GM23338 (cell line): ENCODE data around the gene RNF168. TPM values are rescaled to one million over a fixed set of nuclear protein-coding genes. Genes with fewer than 3 reads are reported as not detected.

Experiments
- ATAC-seq: fragments of 200-7000 bp; cut with Tn5 transposase; 3 replicates; pipeline ENCODE4 v1.9.1; 2020
- DNase-seq: peaks from one replicate; pipeline ENCODE4 v3.0.0-alpha.2; 2015; ENCODE audit warnings: low spot score
- H2AFZ ChIP-seq: fragments of 200-600 bp; sonication (generic); 2 replicates; pipeline ENCODE4 v1.8.0; 2016; ENCODE audit warnings: antibody characterized with exemption, mild to moderate bottlenecking, moderate library complexity
- H3F3A ChIP-seq: fragments of 200-600 bp; sonication (generic); replicated peaks from 2 replicates; pipeline ENCODE4 v1.8.0; 2017; ENCODE audit warnings: antibody characterized with exemption, mixed run types, low read depth
- H3K27ac ChIP-seq: fragments of 200-600 bp; sonication (generic); 2 replicates; pipeline ENCODE4 v1.6.1; 2016; ENCODE audit warnings: low read depth
- H3K27me3 ChIP-seq: fragments of 200-600 bp; sonication (generic); 2 replicates; pipeline ENCODE4 v1.8.0; 2016; ENCODE audit warnings: mild to moderate bottlenecking, mixed run types, moderate library complexity; ENCODE audit not compliant: insufficient read depth
- H3K36me3 ChIP-seq: fragments of 200-600 bp; sonication (generic); 2 replicates; pipeline ENCODE4 v1.8.0; 2016; ENCODE audit warnings: mild to moderate bottlenecking; ENCODE audit not compliant: insufficient read depth
- H3K4me1 ChIP-seq: fragments of 200-600 bp; sonication (generic); 2 replicates; pipeline ENCODE4 v1.8.0; 2016; ENCODE audit warnings: mild to moderate bottlenecking, moderate library complexity; ENCODE audit not compliant: insufficient read depth
- H3K4me2 ChIP-seq: fragments of 200-600 bp; sonication (generic); 2 replicates; pipeline ENCODE4 v1.7.1; 2017; ENCODE audit warnings: mixed run types
- H3K4me3 ChIP-seq: fragments of 200-600 bp; sonication (generic); 2 replicates; pipeline ENCODE4 v1.6.1; 2016; ENCODE audit warnings: mixed run types
- H3K79me2 ChIP-seq: fragments of 200-600 bp; sonication (generic); replicated peaks from 2 replicates; pipeline ENCODE4 v1.8.0; 2017; ENCODE audit warnings: mild to moderate bottlenecking; ENCODE audit not compliant: insufficient read depth
- H3K9me2 ChIP-seq: fragments of 200-600 bp; sonication (generic); 2 replicates; pipeline ENCODE4 v1.8.0; 2017; ENCODE audit not compliant: insufficient read depth
- H4K20me1 ChIP-seq: fragments of 200-600 bp; sonication (generic); replicated peaks from 2 replicates; pipeline ENCODE4 v1.8.0; 2017; ENCODE audit warnings: mild to moderate bottlenecking; ENCODE audit not compliant: insufficient read depth
- H3K27ac Mint-ChIP-seq: 2 replicates; pipeline ENCODE4 v1.8.0; 2020; ENCODE audit warnings: inconsistent platforms, mild to moderate bottlenecking, moderate library complexity, mixed read lengths
- H3K27me3 Mint-ChIP-seq: 3 replicates; pipeline ENCODE4 v1.8.0; 2022; ENCODE audit warnings: low read depth, mild to moderate bottlenecking, moderate library complexity, mixed read lengths, inconsistent platforms; ENCODE audit not compliant: insufficient read depth, poor library complexity
- H3K36me3 Mint-ChIP-seq: 3 replicates; pipeline ENCODE4 v1.8.0; 2021; ENCODE audit warnings: low read depth, mild to moderate bottlenecking, inconsistent platforms, moderate library complexity, mixed read lengths
- H3K4me1 Mint-ChIP-seq: 3 replicates; pipeline ENCODE4 v1.8.0; 2020; ENCODE audit warnings: mild to moderate bottlenecking, inconsistent platforms, mixed read lengths
- H3K4me3 Mint-ChIP-seq: 3 replicates; pipeline ENCODE4 v1.8.0; 2021; ENCODE audit warnings: moderate library complexity, mild to moderate bottlenecking, inconsistent platforms, mixed read lengths
- H3K9me3 Mint-ChIP-seq: 3 replicates; pipeline ENCODE4 v1.8.0; 2020; ENCODE audit warnings: moderate library complexity, mild to moderate bottlenecking, inconsistent platforms, mixed read lengths
- CREB1 ChIP-seq: fragments of 250-450 bp; sonication (Bioruptor Pico); IDR thresholded peaks from 2 replicates; pipeline ENCODE4 v1.5.0; 2020; ENCODE audit warnings: low read depth, mild to moderate bottlenecking, moderate library complexity
- CTCF ChIP-seq, 2 experiments: fragments of 200-600 bp in 1 of 2; sonication (generic) in 1 of 2; conservative IDR thresholded peaks; 2 replicates each; pipeline versions ENCODE4 v1.5.1 to v1.6.1; 2016 to 2017; ENCODE audit warnings: antibody characterized with exemption in 2 of 2, low read depth in 2 of 2, mild to moderate bottlenecking in 2 of 2, moderate library complexity in 1 of 2
- ETS1 ChIP-seq: IDR thresholded peaks from 2 replicates; pipeline ENCODE4 v1.6.1; 2016; ENCODE audit warnings: antibody characterized with exemption
- EZH2phosphoT487 ChIP-seq: fragments of 200-600 bp; sonication (generic); IDR thresholded peaks from one replicate; pipeline ENCODE4 v1.8.1; 2018; ENCODE audit warnings: antibody characterized with exemption; ENCODE audit not compliant: unreplicated experiment
- JUNB ChIP-seq: IDR thresholded peaks from one replicate; pipeline ENCODE4 v1.6.1; 2016; ENCODE audit warnings: antibody characterized with exemption; ENCODE audit not compliant: unreplicated experiment
- POLR2AphosphoS5 ChIP-seq: IDR thresholded peaks from 2 replicates; pipeline ENCODE4 v1.6.1; 2016; ENCODE audit warnings: antibody characterized with exemption, low read depth
- REST ChIP-seq: IDR thresholded peaks from one replicate; pipeline ENCODE4 v1.6.1; 2018; ENCODE audit warnings: antibody characterized with exemption; ENCODE audit not compliant: unreplicated experiment
- ZNF114 ChIP-seq: fragments of 250-450 bp; sonication (Bioruptor Pico); IDR thresholded peaks from 2 replicates; pipeline ENCODE4 v1.5.0; 2020; ENCODE audit warnings: mild to moderate bottlenecking, moderate library complexity
- polyA plus RNA-seq: library from polyadenylated mRNA; unstranded; fragments of >200 nt; fragmentation: Nextera tagmentation; extraction: Ambion mirVana; gene quantifications from 2 replicates; pipeline ENCODE4 v1.2.1, GENCODE V29; 2016
- total RNA-seq: library from RNA; depleted of rRNA; stranded (reverse); fragments of >200 nt; shearing (Covaris generic); gene quantifications from 2 replicates; pipeline ENCODE4 v1.2.3, GENCODE V29; 2014

Gene RNF168
- total and polyA plus RNA-seq, 2 experiments from 2014 or later, result 33.0 to 53.0 TPM

- TF ChIP-seq REST (no peak), EZH2phosphoT487 (no peak), ETS1 (no peak)
These were observed 27.9 kb upstream of the RNF168 start (continued) for GRCh38 chr3:196531418-196531817.

GRCh38 chr3:196528639-196529233, 25.2 kb upstream of the RNF168 start:
- peak; percentile 87 for DNase-seq
- Histone ChIP-seq H3K27me3 (no peaks in the 10 kb centered on the region), H3K4me2 (peak overlapping the region; percentile 84), H3K27ac (no peak overlapping the region), H3K9me2 (no peaks in the 10 kb centered on the region), H4K20me1 (no peaks in the 10 kb centered on the region), H3K4me3 (peak overlapping the region; percentile 70), H3F3A (no peaks in the 10 kb centered on the region; the same call in 1 of the 2 replicates), H3K36me3 (no peaks in the 10 kb centered on the region), H3K79me2 (no peaks in the 10 kb centered on the region), H2AFZ (peak overlapping the region; percentile 99), H3K4me1 (no peaks in the 10 kb centered on the region; the same call in 1 of the 2 replicates)
- H3K27me3 Mint-ChIP-seq, result peaks cover 6% of the 10 kb centered on the region
- peak overlapping the region; percentile 62 for H3K4me3 Mint-ChIP-seq
- peaks cover 12% of the 10 kb centered on the region for H3K4me1 Mint-ChIP-seq
- H3K27ac Mint-ChIP-seq, result no peak overlapping the region; the same call in 1 of the 2 replicates
- TF ChIP-seq POLR2AphosphoS5 (peak; percentile 38), JUNB (no peak), CTCF (conservative IDR thresholded peaks at IDR 0.05; ENCODE audit: low read depth in 2 of 2) (peak; percentile 61 to 72), ZNF114 (CRISPR knock-in tag) (no peak), CREB1 (CRISPR knock-in tag) (0 out of 2 replicates have a peak, but pooled peaks have one; percentile 11)
- peaks cover 11% of the 10 kb centered on the region for H3K36me3 Mint-ChIP-seq
- peak; percentile 91 for ATAC-seq
- peaks cover 20% of the 10 kb centered on the region for H3K9me3 Mint-ChIP-seq
